Measurements from ENCODE around the gene GRIK4. TPM values are rescaled to one million over a fixed set of nuclear protein-coding genes. Genes with fewer than 3 reads are reported as not detected.

Gene GRIK4
- polyA plus RNA-seq, 1 of the 3 experiments (the other 2 are of a cell fraction) = 0.03 TPM

GRCh38 chr11:120907971-120908370 is 396.4 kb downstream of the GRIK4 start:
- no peak for DNase-seq
- ChIA-PET CTCF (interaction anchor here (1.2 to 1.6 kb wide), 3 partner anchors 22 to 287 kb away, joined by 3 to 5 read pairs (median 4); no protein-coding TSS in a partner anchor), POLR2A (no interaction called here)
- H4K20me1 ChIP-seq (ENCODE audit: insufficient read depth) = no peaks in the 10 kb centered on the region
- 50% methylated on average over 1 of the region's 1 CpG for WGBS (ENCODE audit: low lambda C conversion rate)
- H3K27ac ChIP-seq (ENCODE audit: low read depth in 2 of 2, low read length in 1 of 2) = no peak overlapping the region
- H3F3A ChIP-seq (replicated peaks; ENCODE audit: insufficient read depth) = no peaks in the 10 kb centered on the region
- no peak overlapping the region for H3K4me3 ChIP-seq (ENCODE audit: low read depth in 2 of 2, low read length in 1 of 2)
- H3K4me1 ChIP-seq (ENCODE audit: control insufficient read depth in 1 of 2, insufficient read depth in 2 of 2, low read depth in 1 of 2, low read length in 1 of 2) = no peaks in the 10 kb centered on the region; a peak in 1 of 4 replicates
- H3K9me3 ChIP-seq = no peaks in the 10 kb centered on the region
- H3K9me2 ChIP-seq = no peaks in the 10 kb centered on the region
- no peaks in the 10 kb centered on the region for H3K36me3 ChIP-seq (replicated peaks in 1 of 2; ENCODE audit: control insufficient read depth in 1 of 2, insufficient read depth in 2 of 2, low read length in 1 of 2)
- TF ChIP-seq POLR2AphosphoS5 (IDR thresholded peaks at IDR 0.05; ENCODE audit: low read depth, low read length) = no peak
- TF ChIP-seq, protein P1, sequence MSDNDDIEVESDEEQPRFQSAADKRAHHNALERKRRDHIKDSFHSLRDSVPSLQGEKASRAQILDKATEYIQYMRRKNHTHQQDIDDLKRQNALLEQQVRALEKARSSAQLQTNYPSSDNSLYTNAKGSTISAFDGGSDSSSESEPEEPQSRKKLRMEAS (IDR thresholded peaks at IDR 0.05; ENCODE audit: low read depth) = no peak
- no peak for TF ChIP-seq RAD21 (IDR thresholded peaks at IDR 0.05; ENCODE audit: low read length)
- TF ChIP-seq SIN3A (IDR thresholded peaks at IDR 0.05; ENCODE audit: borderline replicate concordance, low read depth, low read length) = no peak
- no peak overlapping the region for H3K9ac ChIP-seq
- no peaks in the 10 kb centered on the region for H3K79me2 ChIP-seq (ENCODE audit: insufficient read depth)
- no peak overlapping the region for H2AFZ ChIP-seq (ENCODE audit: low read depth)
- no peak overlapping the region for H3K4me2 ChIP-seq
- no peaks in the 10 kb centered on the region for H3K27me3 ChIP-seq (ENCODE audit: insufficient read depth)

- TF ChIP-seq, protein P1 (IDR thresholded peaks at IDR 0.05; ENCODE audit: low read depth) = no peak
- TF ChIP-seq REST (IDR thresholded peaks at IDR 0.05; ENCODE audit: low read depth, low read length) (no peak), MXI1 (IDR thresholded peaks at IDR 0.05; ENCODE audit: low read depth, low read length) (no peak), YY1 (IDR thresholded peaks at IDR 0.05; ENCODE audit: low read depth) (no peak), TEAD4 (IDR thresholded peaks at IDR 0.05; ENCODE audit: borderline replicate concordance, insufficient read depth) (no peak), GABPA (IDR thresholded peaks at IDR 0.05; ENCODE audit: low read depth) (no peak), RFX5 (IDR thresholded peaks at IDR 0.05; ENCODE audit: low read length) (no peak), NFIC (IDR thresholded peaks at IDR 0.05; ENCODE audit: borderline replicate concordance) (no peak), TCF12 (IDR thresholded peaks at IDR 0.05) (no peak), GATA2 (CRISPR knock-in tag; IDR thresholded peaks at IDR 0.05) (no peak)
- TF ChIP-seq, protein P2, sequence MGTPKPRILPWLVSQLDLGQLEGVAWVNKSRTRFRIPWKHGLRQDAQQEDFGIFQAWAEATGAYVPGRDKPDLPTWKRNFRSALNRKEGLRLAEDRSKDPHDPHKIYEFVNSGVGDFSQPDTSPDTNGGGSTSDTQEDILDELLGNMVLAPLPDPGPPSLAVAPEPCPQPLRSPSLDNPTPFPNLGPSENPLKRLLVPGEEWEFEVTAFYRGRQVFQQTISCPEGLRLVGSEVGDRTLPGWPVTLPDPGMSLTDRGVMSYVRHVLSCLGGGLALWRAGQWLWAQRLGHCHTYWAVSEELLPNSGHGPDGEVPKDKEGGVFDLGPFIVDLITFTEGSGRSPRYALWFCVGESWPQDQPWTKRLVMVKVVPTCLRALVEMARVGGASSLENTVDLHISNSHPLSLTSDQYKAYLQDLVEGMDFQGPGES (IDR thresholded peaks at IDR 0.05; ENCODE audit: low read depth, low read length) = no peak
- H3K4me2 ChIP-seq = no peak overlapping the region
- H2AFZ ChIP-seq (ENCODE audit: low read depth) = no peak overlapping the region
- H3K27me3 ChIP-seq (ENCODE audit: insufficient read depth) = no peaks in the 10 kb centered on the region
- DNase-seq = no peak
- no peaks in the 10 kb centered on the region for H3K9me2 ChIP-seq
- no peaks in the 10 kb centered on the region for H3K36me3 ChIP-seq (replicated peaks in 1 of 2; ENCODE audit: control insufficient read depth in 1 of 2, insufficient read depth in 2 of 2, low read length in 1 of 2)
- no peaks in the 10 kb centered on the region; a peak in 1 of 4 replicates for H3K4me1 ChIP-seq (ENCODE audit: control insufficient read depth in 1 of 2, insufficient read depth in 2 of 2, low read depth in 1 of 2, low read length in 1 of 2)
- H3K4me3 ChIP-seq (ENCODE audit: low read depth in 2 of 2, low read length in 1 of 2) = no peak overlapping the region
- 54% methylated on average over 3 of the region's 9 CpGs for WGBS (ENCODE audit: low lambda C conversion rate)
- no peaks in the 10 kb centered on the region for H4K20me1 ChIP-seq (ENCODE audit: insufficient read depth)
- H3F3A ChIP-seq (replicated peaks; ENCODE audit: insufficient read depth) = no peaks in the 10 kb centered on the region
- ChIA-PET POLR2A (no interaction called here), CTCF (interaction anchor here (0.9 to 1.6 kb wide), 5 partner anchors 21 to 286 kb away, joined by 3 to 5 read pairs (median 3); no protein-coding TSS in a partner anchor)
- no peaks in the 10 kb centered on the region for H3K79me2 ChIP-seq (ENCODE audit: insufficient read depth)
- no peak overlapping the region for H3K9ac ChIP-seq
- no peaks in the 10 kb centered on the region for H3K9me3 ChIP-seq
- no peak overlapping the region for H3K27ac ChIP-seq (ENCODE audit: low read depth in 2 of 2, low read length in 1 of 2)
Measured at GRCh38 chr11:120908461-120909181, 397.1 kb downstream of the GRIK4 start.

Data from SK-N-SH (cell line).